ENCODE measurements around the gene PLEKHG1.

The PLEKHG1 gene

DNA sequence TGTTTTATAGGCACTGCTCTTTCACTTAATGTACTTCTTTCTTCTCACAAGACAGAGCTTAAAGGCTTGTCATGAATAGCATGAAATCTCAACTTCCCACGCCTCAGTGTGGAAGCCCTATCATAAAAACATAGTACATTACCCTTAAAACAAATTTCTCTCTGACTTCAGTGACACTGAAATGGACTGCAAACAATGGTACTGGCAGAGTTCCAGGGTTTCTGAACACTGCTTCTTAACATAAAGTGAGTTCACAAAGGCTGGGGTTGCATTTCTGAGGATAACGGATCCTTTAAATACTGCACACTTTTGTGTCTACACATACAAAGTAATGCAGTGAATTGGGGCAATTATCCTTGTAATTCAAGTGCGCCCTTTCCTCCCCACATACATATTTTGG lies 32.3 kb upstream of the PLEKHG1 start:
- Histone ChIP-seq H2AFZ (ENCODE audit: low read depth, low read length, severe bottlenecking) (no peak overlapping the region), H4K20me1 (ENCODE audit: low read depth, low read length) (no peaks in the 10 kb centered on the region), H3K9me3 (ENCODE audit: insufficient read depth, low read length) (no peaks in the 10 kb centered on the region), H3K4me3 (ENCODE audit: insufficient read depth, low read length, poor library complexity, severe bottlenecking) (no peak overlapping the region), H3K27ac (ENCODE audit: low read depth, low read length) (no peak overlapping the region), H3K27me3 (ENCODE audit: low read length) (no peaks in the 10 kb centered on the region), H3K79me2 (ENCODE audit: insufficient read depth, low read length) (no peaks in the 10 kb centered on the region), H3F3A (ENCODE audit: insufficient read depth) (no peaks in the 10 kb centered on the region), H3K9me2 (replicated peaks; ENCODE audit: insufficient read depth, low read length) (no peaks in the 10 kb centered on the region), H3K36me3 (ENCODE audit: low read length) (no peaks in the 10 kb centered on the region), H3K4me2 (ENCODE audit: low read depth, low read length, poor library complexity, severe bottlenecking) (no peak overlapping the region), H3K9ac (ENCODE audit: low read length) (no peak overlapping the region)
- TF ChIP-seq EZH2phosphoT487 (conservative IDR thresholded peaks at IDR 0.05; ENCODE audit: low read length) = no peak
- TF ChIP-seq, protein P1, sequence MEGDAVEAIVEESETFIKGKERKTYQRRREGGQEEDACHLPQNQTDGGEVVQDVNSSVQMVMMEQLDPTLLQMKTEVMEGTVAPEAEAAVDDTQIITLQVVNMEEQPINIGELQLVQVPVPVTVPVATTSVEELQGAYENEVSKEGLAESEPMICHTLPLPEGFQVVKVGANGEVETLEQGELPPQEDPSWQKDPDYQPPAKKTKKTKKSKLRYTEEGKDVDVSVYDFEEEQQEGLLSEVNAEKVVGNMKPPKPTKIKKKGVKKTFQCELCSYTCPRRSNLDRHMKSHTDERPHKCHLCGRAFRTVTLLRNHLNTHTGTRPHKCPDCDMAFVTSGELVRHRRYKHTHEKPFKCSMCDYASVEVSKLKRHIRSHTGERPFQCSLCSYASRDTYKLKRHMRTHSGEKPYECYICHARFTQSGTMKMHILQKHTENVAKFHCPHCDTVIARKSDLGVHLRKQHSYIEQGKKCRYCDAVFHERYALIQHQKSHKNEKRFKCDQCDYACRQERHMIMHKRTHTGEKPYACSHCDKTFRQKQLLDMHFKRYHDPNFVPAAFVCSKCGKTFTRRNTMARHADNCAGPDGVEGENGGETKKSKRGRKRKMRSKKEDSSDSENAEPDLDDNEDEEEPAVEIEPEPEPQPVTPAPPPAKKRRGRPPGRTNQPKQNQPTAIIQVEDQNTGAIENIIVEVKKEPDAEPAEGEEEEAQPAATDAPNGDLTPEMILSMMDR (IDR thresholded peaks at IDR 0.05; ENCODE audit: insufficient read depth, low read length, poor library complexity, severe bottlenecking) = no peak

DNA sequence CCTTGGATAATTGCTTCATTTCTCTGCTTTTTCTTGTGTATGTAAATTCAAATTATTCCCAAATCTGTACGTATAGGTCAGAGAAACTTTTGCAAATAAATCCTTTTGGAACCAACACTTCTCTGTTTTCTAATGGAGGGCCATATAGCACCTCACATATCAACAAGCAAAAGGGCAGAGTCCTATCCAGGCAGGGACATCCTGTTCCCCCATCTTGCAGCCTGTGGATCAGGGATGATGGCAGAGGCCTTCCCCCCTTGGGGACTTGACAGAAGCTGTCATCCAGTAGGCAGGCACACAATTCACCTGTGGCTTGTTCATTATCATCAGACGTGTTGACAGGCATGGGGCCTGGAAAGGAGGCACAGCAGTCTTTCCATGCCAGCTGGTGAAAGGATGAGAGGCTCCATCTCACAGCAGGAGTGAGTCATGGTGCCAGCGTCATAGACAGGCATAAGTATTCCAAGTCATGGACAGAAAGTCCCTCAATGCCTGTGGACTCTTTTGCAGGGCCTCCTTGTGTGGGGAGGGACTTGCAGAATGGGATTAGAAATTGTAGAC lies 31.8 kb upstream of the PLEKHG1 start:
- no peak overlapping the region for H3K4me3 ChIP-seq (ENCODE audit: insufficient read depth, low read length, poor library complexity, severe bottlenecking)
- no peak overlapping the region for H3K27ac ChIP-seq (ENCODE audit: low read depth, low read length)
- no peaks in the 10 kb centered on the region for H3K9me2 ChIP-seq (replicated peaks; ENCODE audit: insufficient read depth, low read length)
- no peaks in the 10 kb centered on the region for H3K9me3 ChIP-seq (ENCODE audit: insufficient read depth, low read length)
- no peaks in the 10 kb centered on the region for H4K20me1 ChIP-seq (ENCODE audit: low read depth, low read length)
- H3F3A ChIP-seq (ENCODE audit: insufficient read depth) = no peaks in the 10 kb centered on the region
- H3K27me3 ChIP-seq (ENCODE audit: low read length) = no peaks in the 10 kb centered on the region
- TF ChIP-seq, protein P1 (IDR thresholded peaks at IDR 0.05; ENCODE audit: insufficient read depth, low read length, poor library complexity, severe bottlenecking) = no peak
- TF ChIP-seq EZH2phosphoT487 (conservative IDR thresholded peaks at IDR 0.05; ENCODE audit: low read length) = no peak
- H3K9ac ChIP-seq (ENCODE audit: low read length) = no peak overlapping the region
- H3K36me3 ChIP-seq (ENCODE audit: low read length) = no peaks in the 10 kb centered on the region
- H2AFZ ChIP-seq (ENCODE audit: low read depth, low read length, severe bottlenecking) = no peak overlapping the region
- H3K79me2 ChIP-seq (ENCODE audit: insufficient read depth, low read length) = no peaks in the 10 kb centered on the region
- H3K4me2 ChIP-seq (ENCODE audit: low read depth, low read length, poor library complexity, severe bottlenecking) = no peak overlapping the region

DNA sequence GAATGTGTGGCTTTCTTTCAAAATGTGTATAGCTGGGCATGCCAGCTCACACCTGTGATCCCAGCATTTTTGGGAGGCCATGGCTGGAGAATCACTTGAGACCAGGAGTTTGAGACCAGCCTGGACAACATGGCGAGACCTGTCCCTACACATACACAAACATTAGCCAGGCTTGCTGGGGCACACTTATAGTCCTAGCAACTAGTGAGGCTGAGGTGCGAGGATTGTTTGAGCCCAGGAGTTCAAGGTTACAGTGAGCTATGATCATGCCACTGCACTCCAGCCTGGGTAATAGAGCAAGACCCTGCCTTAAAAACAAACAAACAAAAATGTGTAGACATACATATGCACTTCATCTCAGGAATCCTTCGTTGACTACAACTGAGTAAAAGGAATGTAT lies 31.1 kb upstream of the PLEKHG1 start:
- H3K9me3 ChIP-seq (ENCODE audit: insufficient read depth, low read length) = no peaks in the 10 kb centered on the region
- H3F3A ChIP-seq (ENCODE audit: insufficient read depth) = no peaks in the 10 kb centered on the region
- H4K20me1 ChIP-seq (ENCODE audit: low read depth, low read length) = no peaks in the 10 kb centered on the region
- H3K4me2 ChIP-seq (ENCODE audit: low read depth, low read length, poor library complexity, severe bottlenecking) = no peak overlapping the region
- H3K79me2 ChIP-seq (ENCODE audit: insufficient read depth, low read length) = no peaks in the 10 kb centered on the region
- H3K9me2 ChIP-seq (replicated peaks; ENCODE audit: insufficient read depth, low read length) = no peaks in the 10 kb centered on the region
- no peak overlapping the region for H2AFZ ChIP-seq (ENCODE audit: low read depth, low read length, severe bottlenecking)
- H3K27me3 ChIP-seq (ENCODE audit: low read length) = no peaks in the 10 kb centered on the region
- TF ChIP-seq, protein P1 (IDR thresholded peaks at IDR 0.05; ENCODE audit: insufficient read depth, low read length, poor library complexity, severe bottlenecking) = no peak
- TF ChIP-seq EZH2phosphoT487 (conservative IDR thresholded peaks at IDR 0.05; ENCODE audit: low read length) = no peak
- no peak overlapping the region for H3K9ac ChIP-seq (ENCODE audit: low read length)
- no peak overlapping the region for H3K4me3 ChIP-seq (ENCODE audit: insufficient read depth, low read length, poor library complexity, severe bottlenecking)
- no peaks in the 10 kb centered on the region for H3K36me3 ChIP-seq (ENCODE audit: low read length)
- H3K27ac ChIP-seq (ENCODE audit: low read depth, low read length) = no peak overlapping the region
